ENCODE results near the gene ALDH16A1.
A peak's percentile ranks its signal among the peaks of the same experiment; 100 is the strongest.

The ALDH16A1 gene

GRCh38 chr19:49439836-49440235 is 13.2 kb upstream of the ALDH16A1 start:
- no peak overlapping the region for H3K4me3 ChIP-seq (ENCODE audit: low read depth, low read length)
- in situ Hi-C loops (cut with HindIII; ENCODE audit: low sequenced_read_pairs), result no loop called here
- no peak for DNase-seq (ENCODE audit: low read depth)
- no peak for TF ChIP-seq CTCF (IDR thresholded peaks at IDR 0.05; ENCODE audit: low read depth, low read length, missing control alignments)

- in situ Hi-C loops (cut with HindIII; ENCODE audit: low sequenced_read_pairs), result no loop called here
- no peak for TF ChIP-seq CTCF (IDR thresholded peaks at IDR 0.05; ENCODE audit: low read depth, low read length, missing control alignments)
- no peak overlapping the region for H3K4me3 ChIP-seq (ENCODE audit: low read depth, low read length)
Observed at GRCh38 chr19:49440439-49441209, 12.4 kb upstream of the ALDH16A1 start.

GRCh38 chr19:49441210-49441959 is 11.6 kb upstream of the ALDH16A1 start, which contains the start of gene SLC17A7:
Gene SLC17A7 (minus strand): TSS chr19:49441527. CDS start chr19:49441379, 148 bp downstream.
- in situ Hi-C loops (cut with HindIII; ENCODE audit: low sequenced_read_pairs), result no loop called here
- DNase-seq (ENCODE audit: low read depth), result no peak
- TF ChIP-seq CTCF (IDR thresholded peaks at IDR 0.05; ENCODE audit: low read depth, low read length, missing control alignments), result no peak
- no peak within 1 kb of the TSS for H3K4me3 ChIP-seq (ENCODE audit: low read depth, low read length)

More at GRCh38 chr19:49440439-49441209, 12.4 kb upstream of the ALDH16A1 start:
- no peak for DNase-seq (ENCODE audit: low read depth)

- no peak for TF ChIP-seq CTCF (IDR thresholded peaks at IDR 0.05; ENCODE audit: low read depth, low read length, missing control alignments)
- DNase-seq (ENCODE audit: low read depth), result no peak
- no peak overlapping the region for H3K4me3 ChIP-seq (ENCODE audit: low read depth, low read length)
- in situ Hi-C loops (cut with HindIII; ENCODE audit: low sequenced_read_pairs), result no loop called here
Observed at GRCh38 chr19:49441960-49442350, 11.1 kb upstream of the ALDH16A1 start.

GRCh38 chr19:49442354-49442753 is 10.7 kb upstream of the ALDH16A1 start:
- no peak for DNase-seq (ENCODE audit: low read depth)
- TF ChIP-seq CTCF (IDR thresholded peaks at IDR 0.05; ENCODE audit: low read depth, low read length, missing control alignments), result no peak
- in situ Hi-C loops (cut with HindIII; ENCODE audit: low sequenced_read_pairs), result no loop called here
- H3K4me3 ChIP-seq (ENCODE audit: low read depth, low read length), result peak overlapping the region; percentile 57

- in situ Hi-C loops (cut with HindIII; ENCODE audit: low sequenced_read_pairs), result no loop called here
Observed at GRCh38 chr19:49442771-49443365, 10.2 kb upstream of the ALDH16A1 start.

More at GRCh38 chr19:49442771-49443365, 10.2 kb upstream of the ALDH16A1 start:
- H3K4me3 ChIP-seq (ENCODE audit: low read depth, low read length), result peak overlapping the region; percentile 57
- no peak for TF ChIP-seq CTCF (IDR thresholded peaks at IDR 0.05; ENCODE audit: low read depth, low read length, missing control alignments)
- peak; percentile 42 for DNase-seq (ENCODE audit: low read depth)
